A204.1 (cell line): ENCODE measurements around the gene ZNF783.

ENCODE experiments used
- FAIRE-seq: peaks from 2 replicates; lab custom pipeline; 2012; peaks lifted over from hg19 to GRCh38; lab: Jason Lieb, UNC

ZNF783 gene

DNA sequence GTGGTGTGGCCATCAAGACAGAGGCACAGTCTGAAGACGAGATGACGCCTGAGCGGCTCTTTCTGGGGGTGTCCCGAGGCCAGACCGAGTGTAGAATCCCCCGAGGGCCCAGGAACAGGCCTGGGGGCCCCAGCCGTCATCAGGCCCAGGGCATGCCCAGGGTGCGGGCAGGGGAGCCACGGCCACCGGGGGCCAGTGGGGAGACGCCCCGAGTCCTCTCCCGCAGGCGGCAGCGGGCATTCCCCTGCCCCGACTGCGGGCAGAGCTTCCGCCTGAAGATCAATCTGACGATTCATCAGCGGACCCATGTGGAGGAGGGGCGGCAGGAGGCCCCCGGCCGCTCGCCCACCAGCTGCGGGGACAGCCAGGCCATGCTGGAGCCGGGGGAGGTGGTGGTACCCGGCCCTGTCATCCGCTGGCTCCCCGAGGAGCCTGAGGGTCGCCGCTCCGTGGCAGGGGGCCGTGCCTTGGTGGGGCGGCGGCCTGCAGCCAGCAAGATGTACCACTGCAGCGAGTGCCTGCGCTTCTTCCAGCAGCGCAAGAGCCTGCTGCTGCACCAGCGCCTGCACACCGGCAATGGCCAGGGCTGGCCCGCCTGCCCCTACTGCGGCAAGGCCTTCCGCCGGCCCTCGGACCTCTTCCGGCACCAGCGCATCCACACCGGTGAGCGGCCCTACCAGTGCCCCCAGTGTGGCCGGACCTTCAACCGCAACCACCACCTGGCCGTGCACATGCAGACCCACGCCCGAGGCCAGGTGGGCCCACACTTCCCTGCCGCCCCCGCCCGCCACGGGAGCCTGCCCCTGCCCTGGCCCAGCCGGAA, 19.7 kb downstream of the ZNF783 start:
- no peak for FAIRE-seq

GRCh38 chr7:149282331-149282655, 20.3 kb downstream of the ZNF783 start:
- FAIRE-seq: no peak

- FAIRE-seq: no peak
These were observed 21.3 kb downstream of the ZNF783 start for GRCh38 chr7:149283321-149283720.

DNA sequence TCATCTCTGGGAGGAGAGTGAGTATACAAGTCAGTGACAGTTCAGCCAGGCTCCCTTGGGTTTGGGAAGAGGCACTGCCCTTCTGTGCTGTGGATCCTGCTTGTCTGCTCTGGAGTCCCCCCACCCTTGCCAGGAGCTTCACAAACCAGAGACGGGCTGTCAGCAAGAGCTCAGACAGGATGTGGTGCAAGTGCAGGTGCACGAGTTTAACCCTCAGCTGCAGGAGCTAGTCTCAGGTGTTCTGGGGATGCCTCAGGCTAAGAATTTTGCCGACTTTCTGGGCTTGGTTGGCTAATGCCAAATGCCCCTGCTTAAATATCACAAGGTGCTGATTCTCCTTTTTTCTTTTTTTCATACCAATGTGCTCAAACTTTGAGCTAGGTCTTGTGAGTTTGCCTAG, 22.3 kb downstream of the ZNF783 start:
- FAIRE-seq: no peak

GRCh38 chr7:149284850-149285585, 23.0 kb downstream of the ZNF783 start:
- FAIRE-seq: no peak

DNA sequence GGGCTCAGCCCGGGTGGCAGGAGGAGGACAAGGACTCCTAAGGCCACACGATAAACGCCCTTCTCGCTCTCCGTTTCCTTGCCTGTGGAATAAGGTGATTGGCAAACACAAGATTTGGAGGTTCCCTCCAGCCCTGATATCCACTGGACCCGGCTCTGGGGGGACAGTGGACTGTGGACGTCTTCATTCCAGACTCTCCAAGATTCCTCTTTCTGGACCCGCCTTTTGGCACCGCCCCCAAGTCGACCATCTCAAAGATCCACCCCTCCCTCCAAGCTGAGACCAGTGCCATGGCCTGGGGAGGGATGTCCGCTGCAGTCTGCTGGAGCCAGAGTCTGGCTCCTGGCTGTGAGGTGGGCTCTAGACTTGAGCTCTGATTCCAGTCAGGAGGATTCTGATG, 23.6 kb downstream of the ZNF783 start:
- no peak for FAIRE-seq

GRCh38 chr7:149286811-149287400, 24.9 kb downstream of the ZNF783 start:
- FAIRE-seq: no peak

DNA sequence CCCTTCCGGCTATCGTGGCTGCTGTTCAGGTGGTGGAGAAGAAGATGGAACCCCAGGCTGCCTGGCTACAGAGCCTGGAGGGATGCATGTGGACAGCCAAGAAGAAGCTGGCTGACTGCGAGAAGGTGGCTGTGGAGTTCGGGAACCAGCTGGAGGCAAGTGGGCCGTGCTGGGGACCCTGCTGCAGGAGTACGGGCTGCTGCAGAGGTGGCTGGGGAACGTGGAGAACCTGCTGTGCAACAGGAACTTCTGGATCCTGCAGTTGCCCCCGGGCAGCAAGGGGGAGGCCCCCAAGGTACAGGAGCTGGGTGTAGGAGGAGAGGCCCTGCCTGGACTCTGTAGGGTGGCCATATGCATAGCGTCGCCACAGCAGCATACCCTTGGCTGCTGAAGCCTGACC, 25.6 kb downstream of the ZNF783 start:
- no peak for FAIRE-seq

DNA sequence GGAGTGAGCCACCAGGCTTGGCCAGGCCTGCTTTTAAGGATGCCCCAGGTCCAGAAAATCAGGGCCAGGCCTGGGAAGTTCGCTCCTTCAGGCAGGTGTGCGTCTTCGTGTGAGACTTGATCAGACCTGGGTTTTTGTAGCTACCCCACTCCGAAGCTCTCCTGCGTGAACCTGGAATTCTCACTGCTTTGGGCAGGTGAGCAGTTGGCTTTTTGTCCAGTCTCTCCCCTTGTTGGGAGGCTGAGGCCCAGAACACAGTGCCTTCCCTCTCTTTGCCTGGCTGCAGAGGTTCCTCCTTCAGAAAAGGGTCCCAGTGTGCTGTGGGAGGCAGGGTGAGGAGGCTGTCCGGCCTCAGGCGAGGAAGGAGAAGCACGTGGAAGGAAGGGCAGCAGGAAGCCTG, 27.3 kb downstream of the ZNF783 start:
- no peak for FAIRE-seq

DNA sequence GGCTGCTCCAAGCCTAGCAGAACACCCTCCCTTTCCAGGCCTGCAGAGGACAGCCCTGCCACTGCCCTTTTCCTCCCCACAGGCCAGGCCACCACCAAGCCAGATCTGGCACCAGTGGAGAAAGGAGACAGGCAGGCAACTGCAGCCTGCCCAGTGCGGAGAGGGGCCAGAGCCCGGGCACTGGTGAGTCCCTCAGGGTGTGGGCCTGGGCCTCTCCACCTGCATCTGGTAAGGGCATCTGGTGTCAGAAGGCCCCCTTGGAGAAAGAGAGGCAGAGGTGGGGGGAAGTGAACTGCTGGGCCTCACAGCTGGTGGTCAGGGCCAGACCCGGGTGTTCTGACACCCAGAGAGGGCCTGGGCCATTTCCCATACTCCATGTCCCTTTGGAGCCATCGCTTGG, 27.9 kb downstream of the ZNF783 start:
- FAIRE-seq: no peak

- no peak for FAIRE-seq
These were observed 29.2 kb downstream of the ZNF783 start for GRCh38 chr7:149291036-149291780.

DNA sequence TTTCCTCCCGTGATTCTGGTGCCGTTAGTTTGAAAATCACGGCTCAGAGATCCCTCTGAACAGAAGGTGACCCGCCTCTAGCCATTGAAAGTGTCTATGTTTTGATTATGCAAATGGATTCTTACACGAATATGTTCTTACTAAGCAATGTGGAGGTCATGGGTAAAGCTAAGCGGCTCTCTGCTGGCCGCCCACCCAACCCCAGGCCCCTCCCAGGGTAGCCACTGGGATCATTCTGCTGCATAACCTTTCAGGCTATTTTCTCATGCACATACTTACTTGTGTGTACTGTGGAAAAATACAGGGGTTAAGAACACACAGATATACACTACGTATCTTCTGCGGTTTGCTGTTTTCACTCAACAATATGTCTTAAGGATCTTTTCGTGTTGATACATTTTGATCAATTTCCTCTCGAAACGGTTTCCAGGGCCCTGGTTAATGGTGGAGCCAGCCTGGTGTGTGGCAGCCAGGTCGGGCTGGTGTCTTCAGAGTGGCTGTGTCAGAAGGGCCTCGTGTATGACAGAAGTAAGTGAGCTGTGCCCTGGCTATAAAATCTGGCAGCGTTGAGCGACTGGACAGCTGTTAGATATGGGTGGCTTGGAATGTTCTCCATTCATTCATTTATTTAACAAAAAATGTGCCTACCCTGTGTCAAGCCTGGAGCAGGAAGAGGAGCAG, 29.9 kb downstream of the ZNF783 start:
- no peak for FAIRE-seq

GRCh38 chr7:149292462-149292823, 30.4 kb downstream of the ZNF783 start:
- FAIRE-seq: no peak

- FAIRE-seq: no peak
These were observed 31.3 kb downstream of the ZNF783 start for GRCh38 chr7:149293338-149293737.

DNA sequence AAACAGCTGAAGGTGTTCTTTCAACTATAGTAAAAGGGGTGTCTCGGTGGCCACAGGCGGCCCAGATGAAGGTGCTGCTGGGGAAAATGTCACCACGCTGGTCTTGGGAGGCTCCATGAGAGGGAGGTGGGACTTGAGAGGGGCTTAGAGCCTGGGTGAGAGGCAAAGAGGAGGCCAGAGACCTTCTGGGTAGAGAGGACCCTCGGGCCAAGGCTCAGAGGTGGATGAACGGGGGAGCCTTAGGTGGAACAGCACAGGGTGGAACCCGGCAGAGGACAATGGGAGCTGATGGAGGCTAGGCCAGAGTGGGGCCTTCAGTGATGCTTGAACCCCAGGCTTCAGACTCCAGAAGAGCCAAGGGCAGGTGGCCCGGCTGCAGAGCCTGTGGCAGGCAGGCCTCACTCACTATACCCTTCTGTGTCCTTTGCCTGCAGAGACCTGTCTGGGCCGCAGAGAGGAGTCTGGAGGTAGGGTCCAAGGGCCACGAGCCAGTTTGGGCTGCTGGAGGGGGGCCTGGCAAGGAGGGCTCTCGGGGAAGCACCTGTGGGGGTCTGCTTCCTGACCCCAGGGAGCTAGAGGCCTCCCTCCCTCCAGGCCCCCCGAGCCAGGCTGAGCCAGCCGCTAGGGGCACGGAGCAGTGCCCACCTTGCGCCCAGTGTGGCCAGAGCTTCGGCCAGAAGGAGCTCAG, 32.1 kb downstream of the ZNF783 start:
- no peak for FAIRE-seq

DNA sequence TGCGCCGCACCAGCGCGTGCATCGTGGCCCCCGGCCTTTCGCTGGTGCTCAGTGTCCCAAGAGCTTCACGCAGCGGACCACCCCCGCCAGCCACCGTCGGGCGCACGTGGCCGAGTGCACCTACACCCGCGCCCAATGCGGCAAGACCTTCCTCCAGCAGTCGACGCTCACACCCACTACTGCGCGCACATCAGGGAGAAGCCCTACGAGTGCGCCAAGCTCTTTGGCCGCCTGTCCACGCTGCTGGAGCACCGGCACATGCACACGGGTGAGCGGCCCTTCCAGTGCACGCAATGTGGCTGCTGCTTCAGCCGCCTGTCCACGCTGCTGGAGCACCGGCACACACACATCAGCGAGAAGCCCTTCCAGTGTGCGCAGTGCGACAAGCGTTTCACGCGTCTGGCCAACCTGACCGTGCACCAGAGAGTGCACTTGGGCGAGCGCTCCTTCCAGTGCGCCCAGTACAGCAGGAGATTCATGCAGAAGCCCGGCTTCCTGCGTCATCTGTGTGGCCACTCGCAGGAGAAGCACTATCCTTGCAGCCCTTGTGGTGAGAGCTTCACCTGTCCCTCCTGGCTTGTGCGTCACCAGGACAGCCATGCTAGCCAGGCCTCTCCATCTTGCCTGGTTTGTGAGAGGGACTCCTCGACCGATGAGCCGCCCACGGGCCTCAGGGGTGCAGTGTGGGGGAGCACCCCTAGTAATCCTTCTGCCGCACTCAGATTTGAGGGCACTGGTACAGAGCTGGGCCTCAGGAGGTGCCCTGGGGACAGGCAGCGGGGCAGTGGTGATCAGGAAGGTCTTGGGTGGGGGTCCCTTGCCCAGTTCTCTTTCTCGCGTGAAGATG, 32.9 kb downstream of the ZNF783 start:
- no peak for FAIRE-seq

DNA sequence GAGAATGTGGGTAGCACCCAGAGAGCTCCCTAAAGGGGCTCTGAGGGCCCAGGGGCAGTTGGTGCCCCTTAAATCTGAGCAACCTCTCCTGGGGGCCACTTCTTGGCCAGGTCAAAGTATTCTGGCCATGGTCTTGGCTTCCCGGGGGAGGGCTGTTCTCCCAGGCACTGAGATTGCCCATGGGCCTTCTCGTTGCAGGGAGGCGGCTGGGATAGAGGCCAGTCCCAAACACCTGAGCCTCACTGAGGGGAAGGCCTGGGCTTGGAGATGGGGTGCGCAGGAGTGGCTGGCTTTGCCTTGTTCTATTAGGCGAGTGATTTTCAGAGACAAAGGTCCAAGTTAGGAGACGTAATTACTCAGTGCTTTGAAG, 33.5 kb downstream of the ZNF783 start:
- FAIRE-seq: no peak

GRCh38 chr7:149296368-149296767, 34.4 kb downstream of the ZNF783 start:
- no peak for FAIRE-seq

GRCh38 chr7:149297034-149297755, 35.2 kb downstream of the ZNF783 start:
- FAIRE-seq: no peak

- FAIRE-seq: no peak
These were observed 38.8 kb downstream of the ZNF783 start for GRCh38 chr7:149300620-149301285.
